Measurements from ENCODE around the gene CRAT. TPM values are rescaled to one million over a fixed set of nuclear protein-coding genes. Genes with fewer than 3 reads are reported as not detected.

CRAT gene
- total RNA-seq, 1 donor from 2014 or later, result 13.7 TPM

GRCh38 chr9:129100383-129101169, 10.0 kb downstream of the CRAT start:
- H3K27me3 ChIP-seq (ENCODE audit: control insufficient read depth, insufficient read depth, low read length), result no peaks in the 10 kb centered on the region
- H3K36me3 ChIP-seq (ENCODE audit: control insufficient read depth, insufficient read depth, low read length), result peaks cover 2% of the 10 kb centered on the region
- no peak overlapping the region for H3K4me3 ChIP-seq (ENCODE audit: low read depth, low read length)
- FAIRE-seq (no peak), DNase-seq (ENCODE audit: low read depth) (no peak)
- TF ChIP-seq CTCF (IDR thresholded peaks at IDR 0.05; ENCODE audit: insufficient read depth, low read length, severe bottlenecking), result no peak

DNA sequence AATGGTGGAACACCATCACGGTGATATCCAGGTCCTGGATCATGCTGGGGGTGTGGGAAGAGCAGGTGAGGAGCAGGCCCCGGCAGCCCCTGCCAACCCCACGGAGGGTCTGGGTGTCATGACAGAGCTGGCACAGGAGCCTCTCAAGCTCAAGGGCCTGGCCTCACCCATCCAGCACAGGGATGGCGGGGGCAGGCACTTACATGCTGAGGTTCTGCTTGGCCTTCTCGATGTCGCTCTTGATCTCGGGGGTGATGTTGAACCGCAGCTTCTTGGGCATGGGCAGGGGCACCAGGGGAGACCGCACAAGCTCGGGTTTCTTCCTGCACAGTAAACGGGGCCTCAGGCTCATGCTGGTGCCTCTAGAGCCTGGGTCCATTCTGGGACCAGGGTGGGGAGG, 12.3 kb downstream of the CRAT start:
- Histone ChIP-seq H3K36me3 (ENCODE audit: control insufficient read depth, insufficient read depth, low read length) (peaks cover 2% of the 10 kb centered on the region), H3K4me3 (ENCODE audit: low read depth, low read length) (no peak overlapping the region), H3K27me3 (ENCODE audit: control insufficient read depth, insufficient read depth, low read length) (no peaks in the 10 kb centered on the region)
- DNase-seq (ENCODE audit: low read depth), result no peak
- FAIRE-seq, result no peak
- no peak for TF ChIP-seq CTCF (IDR thresholded peaks at IDR 0.05; ENCODE audit: insufficient read depth, low read length, severe bottlenecking)

DNA sequence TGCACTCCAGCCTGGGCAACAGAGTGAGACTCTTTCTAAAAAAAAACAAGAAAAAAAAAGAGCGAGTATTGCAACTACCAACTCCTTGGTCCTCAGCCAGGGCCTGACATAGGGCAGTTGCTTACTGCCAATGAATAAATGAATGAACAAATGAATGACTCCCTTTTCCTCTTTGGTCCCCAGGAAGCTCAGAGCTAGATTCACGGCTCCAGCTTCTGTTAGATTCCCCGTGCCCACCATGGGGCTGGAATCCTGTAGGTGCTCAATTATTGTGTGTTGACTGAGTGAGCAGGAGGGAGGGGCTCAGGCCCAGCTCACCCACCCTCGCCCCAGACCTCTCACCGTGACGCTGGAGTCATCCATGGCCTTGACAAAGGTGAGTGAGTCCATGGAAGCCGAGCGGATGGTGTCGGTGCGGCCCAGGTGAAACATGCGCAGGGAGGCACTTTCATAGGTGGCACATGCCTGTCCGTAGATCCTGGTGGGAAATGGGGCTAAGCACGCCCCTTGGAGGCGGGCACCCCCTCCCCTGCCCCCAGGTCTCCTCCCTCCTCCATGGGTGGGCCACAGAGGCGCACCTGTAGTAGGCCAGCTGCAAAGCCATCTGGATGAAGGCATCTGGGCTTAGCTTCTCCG, 12.8 kb downstream of the CRAT start:
- Histone ChIP-seq H3K27me3 (ENCODE audit: control insufficient read depth, insufficient read depth, low read length) (no peaks in the 10 kb centered on the region), H3K4me3 (ENCODE audit: low read depth, low read length) (no peak overlapping the region), H3K36me3 (ENCODE audit: control insufficient read depth, insufficient read depth, low read length) (peaks cover 2% of the 10 kb centered on the region)
- no peak for FAIRE-seq
- no peak for DNase-seq (ENCODE audit: low read depth)
- no peak for TF ChIP-seq CTCF (IDR thresholded peaks at IDR 0.05; ENCODE audit: insufficient read depth, low read length, severe bottlenecking)

- no peaks in the 10 kb centered on the region for H3K27me3 ChIP-seq (ENCODE audit: control insufficient read depth, insufficient read depth, low read length)
- DNase-seq (ENCODE audit: low read depth), result no peak
- no peak for TF ChIP-seq CTCF (IDR thresholded peaks at IDR 0.05; ENCODE audit: insufficient read depth, low read length, severe bottlenecking)
- H3K4me3 ChIP-seq (ENCODE audit: low read depth, low read length), result no peak overlapping the region
- peaks cover 2% of the 10 kb centered on the region for H3K36me3 ChIP-seq (ENCODE audit: control insufficient read depth, insufficient read depth, low read length)
- no peak for FAIRE-seq
Measured at GRCh38 chr9:129095908-129096307, 14.7 kb downstream of the CRAT start.

GRCh38 chr9:129095170-129095667, 15.4 kb downstream of the CRAT start:
- Histone ChIP-seq H3K36me3 (ENCODE audit: control insufficient read depth, insufficient read depth, low read length) (peaks cover 2% of the 10 kb centered on the region), H3K27me3 (ENCODE audit: control insufficient read depth, insufficient read depth, low read length) (no peaks in the 10 kb centered on the region), H3K4me3 (ENCODE audit: low read depth, low read length) (no peak overlapping the region)
- no peak for FAIRE-seq
- no peak for TF ChIP-seq CTCF (IDR thresholded peaks at IDR 0.05; ENCODE audit: insufficient read depth, low read length, severe bottlenecking)
- DNase-seq (ENCODE audit: low read depth), result no peak
